ENCODE data around the gene KIF2C. TPM values are rescaled to one million over a fixed set of nuclear protein-coding genes. Genes with fewer than 3 reads are reported as not detected.

KIF2C gene
- total RNA-seq, 1 donor from 2014 or later, result 1.6 TPM

DNA sequence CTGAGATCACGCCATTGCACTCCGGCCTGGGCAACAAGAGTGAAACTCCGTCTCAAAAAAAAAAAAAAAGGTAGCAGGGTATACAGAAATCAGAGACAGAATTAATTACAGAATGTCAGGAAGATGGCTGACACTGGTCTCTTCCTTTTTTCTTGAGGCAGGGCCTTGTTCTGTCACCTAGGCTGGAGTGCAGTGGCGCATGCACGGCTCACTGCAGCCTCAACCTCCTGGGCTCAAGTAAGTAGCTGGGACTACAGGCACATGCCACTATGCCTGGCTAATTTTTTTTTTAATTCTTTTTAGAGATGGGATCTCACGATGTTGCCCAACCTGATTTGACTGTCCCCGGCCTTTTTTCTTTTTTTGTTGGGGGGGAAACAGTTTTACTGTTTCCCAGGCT lies 25.1 kb upstream of the KIF2C start:
- H3K36me3 ChIP-seq, result no peaks in the 10 kb centered on the region
- H3K9me3 ChIP-seq (replicated peaks), result no peaks in the 10 kb centered on the region
- intact Hi-C loops (cut with micrococcal nuclease), result no loop called here
- H3K4me1 ChIP-seq, result peaks cover 7% of the 10 kb centered on the region
- H3K4me3 ChIP-seq, result no peak overlapping the region
- DNase-seq, result no peak
- no peak overlapping the region for H3K27ac ChIP-seq (replicated peaks)
- no peak for TF ChIP-seq CTCF (IDR thresholded peaks at IDR 0.05; ENCODE audit: borderline replicate concordance)
- H3K27me3 ChIP-seq (ENCODE audit: low read depth), result peaks cover 18% of the 10 kb centered on the region

DNA sequence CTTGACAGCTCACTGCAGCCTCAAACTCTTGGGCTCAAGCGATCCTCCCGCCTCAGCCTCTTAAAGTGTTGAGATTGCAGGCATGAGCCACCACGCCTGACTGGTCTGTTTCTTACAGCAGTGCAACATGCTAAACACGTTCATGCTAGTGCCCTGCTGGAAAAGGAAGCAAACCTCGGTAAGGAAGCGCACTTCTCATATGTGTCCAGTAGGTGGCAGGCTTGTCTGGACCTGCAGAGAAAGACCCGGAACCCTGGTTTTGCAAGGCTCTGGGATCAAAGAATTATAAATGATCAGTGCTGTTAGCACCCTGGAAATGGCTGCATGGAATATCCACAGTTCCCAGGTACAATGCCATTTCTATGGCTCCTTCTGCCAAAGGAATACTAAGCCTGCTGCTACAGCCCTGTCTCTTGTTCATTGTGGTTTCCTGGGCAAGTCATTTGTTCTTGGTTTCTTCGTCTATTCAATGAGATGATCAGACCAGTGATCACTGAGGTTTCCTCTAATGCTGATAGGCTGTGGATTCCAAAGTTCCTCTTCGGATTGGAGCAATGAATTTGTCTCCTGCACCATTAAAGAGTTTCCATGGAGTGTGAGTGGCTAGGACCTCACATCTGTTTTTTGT lies 24.6 kb upstream of the KIF2C start:
- H3K36me3 ChIP-seq, result no peaks in the 10 kb centered on the region
- H3K4me1 ChIP-seq, result peaks cover 7% of the 10 kb centered on the region
- peak; percentile 29 for DNase-seq
- H3K9me3 ChIP-seq (replicated peaks), result no peaks in the 10 kb centered on the region
- no peak overlapping the region for H3K27ac ChIP-seq (replicated peaks)
- intact Hi-C loops (cut with micrococcal nuclease), result no loop called here
- peaks cover 18% of the 10 kb centered on the region for H3K27me3 ChIP-seq (ENCODE audit: low read depth)
- no peak overlapping the region for H3K4me3 ChIP-seq
- TF ChIP-seq CTCF (IDR thresholded peaks at IDR 0.05; ENCODE audit: borderline replicate concordance), result peak; percentile 93

DNA sequence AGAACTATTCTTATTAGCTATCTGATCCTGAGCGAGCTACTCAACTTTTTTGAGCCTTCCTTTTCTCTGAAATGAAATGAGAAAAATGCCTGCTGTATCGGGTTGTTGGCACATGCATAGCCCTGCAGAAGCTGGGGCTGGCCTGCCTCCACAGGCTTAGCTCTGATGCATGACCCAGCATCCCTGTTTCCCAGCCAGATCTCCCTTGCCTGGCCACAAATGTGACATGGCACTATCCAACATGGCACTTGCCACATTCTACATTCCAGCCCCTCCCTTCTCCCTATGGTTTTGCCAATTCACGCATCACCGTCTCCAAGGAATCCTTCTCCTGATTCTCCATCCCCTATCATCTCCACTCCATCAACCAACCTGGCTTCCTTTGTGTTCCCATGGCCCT lies 22.5 kb upstream of the KIF2C start:
- no peak overlapping the region for H3K4me3 ChIP-seq
- no peaks in the 10 kb centered on the region for H3K36me3 ChIP-seq
- H3K4me1 ChIP-seq, result peaks cover 7% of the 10 kb centered on the region
- H3K27me3 ChIP-seq (ENCODE audit: low read depth), result peaks cover 1% of the 10 kb centered on the region
- DNase-seq, result no peak
- intact Hi-C loops (cut with micrococcal nuclease), result no loop called here
- no peak for TF ChIP-seq CTCF (IDR thresholded peaks at IDR 0.05; ENCODE audit: borderline replicate concordance)
- no peaks in the 10 kb centered on the region for H3K9me3 ChIP-seq (replicated peaks)
- H3K27ac ChIP-seq (replicated peaks), result no peak overlapping the region

GRCh38 chr1:44717653-44718052 lies 22.0 kb upstream of the KIF2C start:
- Histone ChIP-seq H3K4me3 (no peak overlapping the region), H3K27me3 (ENCODE audit: low read depth) (no peaks in the 10 kb centered on the region), H3K9me3 (replicated peaks) (no peaks in the 10 kb centered on the region), H3K4me1 (peaks cover 7% of the 10 kb centered on the region), H3K27ac (replicated peaks) (no peak overlapping the region), H3K36me3 (no peaks in the 10 kb centered on the region)
- intact Hi-C loops (cut with micrococcal nuclease), result no loop called here
- no peak for DNase-seq
- no peak for TF ChIP-seq CTCF (IDR thresholded peaks at IDR 0.05; ENCODE audit: borderline replicate concordance)

DNA sequence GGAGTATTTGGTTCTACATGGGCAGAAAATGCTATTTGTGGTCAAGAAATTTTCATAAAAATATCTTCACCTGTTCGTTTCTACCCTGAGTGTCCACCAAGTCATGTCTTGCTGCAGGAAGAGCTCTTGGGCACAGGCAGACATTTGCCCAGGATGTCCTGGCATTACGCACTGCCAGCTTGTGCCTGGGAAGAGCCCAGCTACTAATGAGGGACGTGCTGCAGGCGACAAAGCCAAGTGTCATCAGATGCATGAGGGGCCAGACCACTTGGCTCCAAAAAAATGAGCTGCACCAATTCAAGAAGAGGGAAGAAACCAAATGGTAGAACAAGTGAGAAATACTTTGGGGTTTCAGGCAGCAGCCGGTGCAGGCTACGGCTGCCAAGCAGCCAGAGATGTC lies 21.5 kb upstream of the KIF2C start:
- TF ChIP-seq CTCF (IDR thresholded peaks at IDR 0.05; ENCODE audit: borderline replicate concordance), result no peak

More for the DNA sequence above, 21.5 kb upstream of the KIF2C start:
- intact Hi-C loops (cut with micrococcal nuclease), result no loop called here
- no peak overlapping the region for H3K4me3 ChIP-seq
- H3K4me1 ChIP-seq, result peaks cover 7% of the 10 kb centered on the region
- no peaks in the 10 kb centered on the region for H3K36me3 ChIP-seq
- H3K27me3 ChIP-seq (ENCODE audit: low read depth), result no peaks in the 10 kb centered on the region
- H3K9me3 ChIP-seq (replicated peaks), result no peaks in the 10 kb centered on the region
- H3K27ac ChIP-seq (replicated peaks), result no peak overlapping the region
- no peak for DNase-seq

All from left ventricle myocardium inferior (tissue), 1 donor.